GM21529 (cell line): ENCODE results near the gene PDAP1.
"Not testable (repeated sequence)": the region's sequence is repeated elsewhere in the genome, so short reads cannot be mapped to it uniquely, and the experiment has no call there.

Source experiments
- ATAC-seq: cut with Tn5 transposase; IDR thresholded peaks from one replicate; pipeline ENCODE4 v1.9.1; 2021; ENCODE audit not compliant: unreplicated experiment

PDAP1 gene

DNA sequence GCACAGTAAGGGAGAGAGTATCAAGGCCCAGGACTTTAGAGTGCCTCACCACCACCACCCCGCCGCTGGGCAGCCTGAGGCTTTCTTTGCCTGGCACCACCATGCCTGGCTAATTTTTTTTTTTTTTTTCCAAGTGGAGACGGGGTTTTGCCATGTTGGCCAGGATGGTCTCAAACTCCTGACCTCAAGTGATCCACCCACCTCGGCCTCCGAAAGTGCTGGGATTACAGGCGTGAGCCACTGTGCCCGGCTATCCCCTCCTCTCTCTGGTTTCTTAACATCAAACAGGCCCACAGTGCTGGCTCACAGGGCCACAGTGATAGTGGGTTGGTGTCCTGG is 28.7 kb downstream of the PDAP1 start:
- ATAC-seq: not testable (repeated sequence)

DNA sequence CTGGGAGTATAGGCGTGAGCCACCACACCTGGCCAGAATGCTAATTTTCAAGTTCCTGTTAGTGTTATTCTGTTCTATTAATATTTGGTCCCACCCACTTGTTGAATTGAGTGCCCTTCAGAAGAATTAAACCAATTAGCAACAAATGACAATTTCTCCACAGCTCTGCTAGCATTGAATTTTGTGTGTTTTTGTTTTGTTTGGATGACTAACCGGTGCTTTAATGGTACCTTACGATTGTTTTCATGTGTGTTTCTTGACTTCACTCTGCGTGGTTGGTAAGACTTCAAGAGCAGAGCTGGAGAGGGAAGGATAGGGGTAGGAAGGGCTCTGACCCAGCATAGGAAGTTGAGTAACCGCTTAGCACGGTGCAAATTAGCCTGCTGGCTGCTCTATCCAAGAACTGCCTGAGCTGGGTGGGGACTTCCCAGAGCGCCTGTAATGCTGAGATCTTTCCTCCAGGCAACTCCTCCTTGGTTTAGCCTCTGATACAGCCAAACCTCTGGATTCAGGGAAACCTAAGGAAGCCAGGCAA is 29.3 kb downstream of the PDAP1 start:
- peak; percentile 21 for ATAC-seq

DNA sequence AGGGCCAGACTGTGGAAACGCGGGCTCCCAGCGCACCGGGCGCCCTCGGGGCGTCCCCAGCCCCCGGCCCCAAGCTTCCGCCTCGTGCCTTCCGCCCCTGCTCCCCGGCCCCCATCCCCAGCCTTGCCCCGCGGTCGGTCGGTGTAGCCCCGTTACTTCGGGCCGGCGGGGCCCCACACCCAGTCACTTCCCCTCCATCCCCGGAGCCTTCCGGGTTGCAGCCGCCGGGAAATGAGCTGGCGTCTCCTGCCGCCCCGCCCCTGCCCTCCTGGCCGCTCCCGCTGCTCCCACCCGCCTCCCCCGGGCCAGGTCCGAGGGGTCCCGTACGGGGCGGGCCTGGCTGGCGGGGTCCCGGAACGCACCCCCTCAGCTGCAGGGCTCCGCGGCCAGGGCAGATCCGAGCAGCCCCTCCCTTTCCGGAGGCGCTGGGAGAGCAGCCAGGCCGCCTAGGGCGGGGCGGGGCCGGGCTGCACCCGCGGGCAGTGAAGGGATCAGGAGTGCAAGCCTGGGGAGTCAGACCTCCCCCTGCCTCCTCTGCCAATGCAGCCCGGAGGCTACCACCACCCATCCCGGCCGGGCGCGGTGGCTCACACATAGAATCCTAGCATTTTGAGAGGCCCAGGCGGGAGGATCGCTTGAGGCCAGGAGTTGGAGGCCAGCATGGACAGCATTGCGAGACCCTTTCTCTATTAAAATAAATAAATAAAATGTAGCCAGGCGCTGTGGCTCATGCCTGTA is 33.2 kb downstream of the PDAP1 start:
- peak; percentile 46 for ATAC-seq

DNA sequence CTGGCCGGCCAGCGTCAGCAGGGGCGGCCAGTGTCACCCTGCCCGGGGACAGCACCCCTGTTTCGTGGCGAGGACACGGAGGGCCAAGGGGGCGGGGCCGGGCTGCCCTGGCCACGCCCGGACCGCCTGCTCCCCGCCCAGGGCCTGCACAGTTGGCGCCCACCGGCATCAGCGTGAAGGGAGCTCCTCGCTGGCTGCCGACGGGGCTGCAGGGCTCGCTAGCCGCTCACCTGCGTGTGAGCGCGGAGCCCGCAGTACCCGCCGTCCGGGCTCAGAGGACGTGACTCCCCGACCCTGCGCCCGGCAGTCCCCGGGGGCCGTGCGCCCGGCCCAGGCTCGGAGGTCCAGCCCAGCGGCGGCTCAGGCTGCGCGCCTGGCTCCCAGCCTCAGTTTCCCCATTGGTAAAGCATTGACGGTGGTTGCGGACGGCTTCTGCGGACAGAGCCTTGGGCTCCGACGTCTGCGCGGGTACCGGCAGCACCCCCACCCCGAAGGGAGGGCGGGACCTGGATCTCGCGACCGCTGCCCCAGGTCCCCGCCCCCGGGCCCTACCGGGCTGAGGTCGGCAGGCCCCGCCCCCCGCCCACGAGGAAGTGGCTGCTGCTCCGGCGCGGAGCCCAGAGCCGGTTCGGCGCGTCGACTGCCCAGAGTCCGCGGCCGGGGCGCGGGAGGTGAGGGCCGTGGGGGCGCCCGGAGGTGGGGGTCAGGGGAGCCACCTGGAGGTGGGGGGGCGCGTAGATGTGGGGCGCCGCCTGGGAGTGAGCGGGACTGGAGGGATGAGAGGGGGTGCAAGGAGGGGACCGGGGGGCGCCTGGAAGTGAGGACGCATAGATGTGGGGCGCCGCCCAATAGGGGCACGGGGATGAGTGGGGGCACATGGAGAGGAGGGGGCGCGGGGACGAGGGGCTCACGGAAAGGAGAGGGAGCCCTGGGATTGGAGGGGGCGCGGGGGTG is 34.0 kb downstream of the PDAP1 start, which contains the start of gene ARPC1B:
Gene ARPC1B (plus strand): TSS at position 620 of the 954 bp plus-strand sequence. CDS start 10,985 bp downstream, outside the sequence.
- peak; percentile 59 for ATAC-seq

DNA sequence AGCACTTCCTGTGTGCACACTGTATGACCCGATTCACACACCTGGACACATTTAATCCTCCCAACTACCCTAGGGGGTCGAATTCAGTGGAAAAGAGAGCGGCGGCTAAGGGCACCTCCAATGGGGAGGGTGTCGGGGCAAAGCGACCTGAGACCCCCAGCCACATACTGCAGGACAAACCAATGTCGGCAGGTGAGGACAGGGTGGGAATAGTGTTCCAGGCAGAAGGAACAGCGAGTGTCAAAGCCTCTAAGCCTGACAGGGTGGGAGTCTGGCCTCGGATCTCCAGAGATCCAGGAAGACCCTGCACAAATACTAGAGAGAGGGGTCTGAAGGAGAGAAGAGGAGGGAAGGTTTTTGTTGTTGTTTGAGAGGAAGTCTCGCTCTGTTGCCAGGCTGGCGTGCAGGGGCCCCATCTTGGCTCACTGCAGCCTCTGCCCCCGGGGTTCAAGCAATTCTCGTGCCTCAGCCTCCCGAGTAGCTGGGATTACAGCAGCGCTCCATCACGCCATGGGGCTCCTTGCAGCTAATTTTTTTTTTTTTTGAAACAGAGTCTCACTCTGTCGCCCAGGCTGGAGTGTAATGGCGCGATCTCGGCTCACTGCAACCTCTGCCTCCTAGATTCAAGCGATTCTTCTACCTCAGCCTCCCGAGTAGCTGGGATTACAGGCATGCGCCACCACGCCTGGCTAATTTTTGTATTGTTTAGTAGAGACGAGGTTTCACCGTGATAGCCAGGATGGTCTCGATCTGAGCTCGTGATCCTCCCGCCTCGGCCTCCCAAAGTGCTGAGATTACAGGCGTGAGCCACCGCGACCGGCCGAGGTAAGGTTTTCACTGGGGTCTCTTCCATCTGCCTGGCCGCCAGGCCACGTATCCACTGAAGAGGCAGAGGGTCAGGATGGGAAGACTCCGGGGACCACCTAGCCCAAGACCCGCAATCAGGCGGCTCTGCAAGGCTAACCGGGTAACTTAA is 35.0 kb downstream of the PDAP1 start:
- no peak for ATAC-seq

DNA sequence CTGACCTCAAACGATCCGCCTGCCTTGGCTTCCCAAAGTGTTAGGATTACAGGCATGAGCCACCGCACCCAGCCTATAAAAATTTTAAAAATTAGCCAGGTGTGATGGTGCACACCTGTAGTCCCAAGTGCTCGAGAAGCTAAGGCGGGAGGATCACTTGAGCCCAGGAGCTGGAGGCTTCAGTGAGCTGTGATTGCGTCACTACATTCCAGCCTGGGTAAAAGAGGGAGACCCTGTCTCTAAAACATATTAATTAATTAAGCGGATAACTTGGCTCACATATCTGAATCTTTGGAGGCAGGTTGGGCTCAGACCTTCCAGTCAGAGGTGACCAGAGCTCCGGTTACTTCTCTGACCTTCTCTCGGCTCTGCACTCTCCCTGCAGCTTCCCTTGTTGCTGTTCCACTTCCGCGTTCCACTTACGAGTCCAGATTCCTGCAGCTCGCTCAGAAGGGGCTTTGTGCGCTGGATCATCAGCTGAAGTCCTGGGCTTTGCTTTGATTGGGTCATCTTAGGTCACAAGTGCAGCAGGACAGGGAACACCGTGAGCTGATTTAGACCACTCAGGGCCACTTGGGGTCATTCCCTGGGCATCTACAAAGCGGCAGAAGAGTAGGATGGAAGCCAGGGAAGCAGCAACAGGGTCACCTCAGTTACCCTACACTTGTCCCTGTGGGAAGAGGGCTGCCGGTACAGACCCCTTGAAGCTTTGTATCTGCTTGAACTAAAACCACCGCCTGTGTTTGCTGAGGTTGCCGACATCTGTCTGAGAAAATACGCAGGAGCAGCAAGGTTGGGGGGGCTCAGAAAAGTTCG is 35.9 kb downstream of the PDAP1 start:
- ATAC-seq: no peak

DNA sequence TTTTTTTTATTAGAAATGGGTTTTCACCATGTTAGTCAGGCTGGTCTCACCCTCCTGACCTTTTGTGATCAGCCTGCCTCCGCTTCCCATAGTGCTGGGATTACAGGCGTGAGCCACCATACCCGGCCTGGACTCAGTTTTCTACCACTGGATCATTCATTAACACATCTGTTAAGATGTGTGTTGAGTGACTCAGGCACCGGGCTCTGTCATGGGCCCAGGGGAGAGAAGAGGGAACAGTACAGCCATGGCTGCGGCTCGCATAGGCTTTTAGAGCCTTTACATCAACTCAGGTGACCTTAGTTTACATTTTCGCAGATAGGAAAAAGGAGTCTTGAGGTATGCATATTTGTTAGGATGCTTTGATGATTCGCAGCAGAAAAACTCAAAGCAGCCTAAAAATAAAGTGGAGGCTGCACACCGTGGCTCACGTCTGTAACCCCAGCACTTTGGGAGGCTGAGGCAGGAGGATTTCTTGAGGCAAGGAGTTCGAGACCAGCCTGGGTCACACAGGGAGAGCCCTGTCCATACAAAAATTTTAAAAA is 36.9 kb downstream of the PDAP1 start:
- no peak for ATAC-seq

DNA sequence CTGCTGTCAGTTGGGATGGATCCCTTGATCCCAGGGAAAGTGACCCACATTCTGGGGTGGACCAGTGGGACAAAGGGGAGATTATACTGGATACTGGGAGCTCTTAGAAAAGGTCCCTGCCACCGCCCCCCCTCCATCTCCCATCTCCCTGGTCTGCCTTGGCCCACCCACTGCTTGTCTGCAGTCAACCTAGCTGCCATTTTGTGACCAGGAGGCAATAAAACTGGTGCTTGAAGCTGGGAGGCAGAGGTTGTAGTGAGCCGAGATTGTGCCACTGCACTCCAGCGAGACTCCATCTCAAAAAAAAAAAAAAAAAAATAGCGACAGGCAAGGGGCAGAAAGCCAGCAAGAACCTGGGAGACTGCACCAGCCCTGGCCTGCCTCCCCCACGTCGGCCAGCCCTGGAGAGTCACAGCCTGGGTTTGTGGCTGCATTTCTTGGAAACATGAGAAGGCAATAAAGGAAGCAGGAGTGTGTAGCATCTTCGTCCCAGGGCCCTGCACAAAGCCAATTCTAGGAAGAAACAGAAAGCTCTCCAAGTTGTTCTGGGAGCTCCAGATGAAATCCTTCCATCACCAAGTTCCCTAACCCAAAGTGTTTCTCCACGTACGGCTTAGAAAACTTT is 38.5 kb downstream of the PDAP1 start:
- ATAC-seq: no peak

DNA sequence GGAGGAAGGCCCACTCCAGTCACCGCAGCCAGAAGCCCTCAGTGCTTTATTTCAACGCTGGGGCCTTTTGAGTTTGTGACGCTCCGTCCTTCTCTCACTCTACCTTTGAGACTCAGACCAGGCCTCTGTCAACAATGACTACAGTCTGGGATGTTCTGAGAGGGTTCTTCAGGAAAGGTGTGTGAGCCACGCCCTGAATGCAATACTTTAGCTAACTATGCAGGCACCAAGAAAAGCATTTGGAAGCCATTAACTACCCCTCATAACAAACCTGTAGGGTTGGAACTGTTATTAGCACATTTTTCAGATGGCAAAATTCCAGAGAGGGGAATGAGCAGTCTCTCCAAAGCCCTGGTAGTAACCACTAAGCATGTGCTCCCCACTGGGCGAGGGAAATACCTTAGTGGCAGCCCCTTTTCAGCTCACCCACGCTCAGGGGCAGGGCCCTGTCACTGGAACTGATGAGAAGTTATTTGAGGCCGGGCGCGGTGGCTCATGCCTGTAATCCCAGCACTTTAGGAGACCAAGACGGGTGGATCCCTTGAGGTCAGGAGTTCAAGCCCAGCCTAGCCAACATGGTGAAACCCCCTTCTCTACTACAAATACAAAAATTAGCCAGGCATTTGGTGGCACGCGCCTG is 39.5 kb downstream of the PDAP1 start:
- no peak for ATAC-seq

DNA sequence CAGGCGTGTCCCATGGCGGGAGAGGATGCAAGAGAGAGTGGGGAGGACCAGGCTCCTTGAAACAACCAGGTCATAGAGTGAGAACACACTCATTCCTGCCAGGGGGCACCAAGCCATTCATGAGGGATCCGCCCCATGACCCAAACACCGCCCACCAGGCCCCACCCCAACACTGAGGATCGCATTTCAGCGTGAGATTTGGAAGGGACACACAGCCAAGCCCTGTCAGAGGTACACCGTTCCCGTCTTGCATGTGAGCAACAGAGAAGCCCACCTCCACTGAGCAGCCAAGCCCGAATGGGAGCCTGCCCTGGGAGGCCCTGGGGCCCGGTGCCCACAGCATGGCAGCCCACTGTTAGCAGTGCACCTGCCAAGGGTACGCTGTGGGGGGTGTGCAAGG is 41.8 kb downstream of the PDAP1 start:
- no peak for ATAC-seq

DNA sequence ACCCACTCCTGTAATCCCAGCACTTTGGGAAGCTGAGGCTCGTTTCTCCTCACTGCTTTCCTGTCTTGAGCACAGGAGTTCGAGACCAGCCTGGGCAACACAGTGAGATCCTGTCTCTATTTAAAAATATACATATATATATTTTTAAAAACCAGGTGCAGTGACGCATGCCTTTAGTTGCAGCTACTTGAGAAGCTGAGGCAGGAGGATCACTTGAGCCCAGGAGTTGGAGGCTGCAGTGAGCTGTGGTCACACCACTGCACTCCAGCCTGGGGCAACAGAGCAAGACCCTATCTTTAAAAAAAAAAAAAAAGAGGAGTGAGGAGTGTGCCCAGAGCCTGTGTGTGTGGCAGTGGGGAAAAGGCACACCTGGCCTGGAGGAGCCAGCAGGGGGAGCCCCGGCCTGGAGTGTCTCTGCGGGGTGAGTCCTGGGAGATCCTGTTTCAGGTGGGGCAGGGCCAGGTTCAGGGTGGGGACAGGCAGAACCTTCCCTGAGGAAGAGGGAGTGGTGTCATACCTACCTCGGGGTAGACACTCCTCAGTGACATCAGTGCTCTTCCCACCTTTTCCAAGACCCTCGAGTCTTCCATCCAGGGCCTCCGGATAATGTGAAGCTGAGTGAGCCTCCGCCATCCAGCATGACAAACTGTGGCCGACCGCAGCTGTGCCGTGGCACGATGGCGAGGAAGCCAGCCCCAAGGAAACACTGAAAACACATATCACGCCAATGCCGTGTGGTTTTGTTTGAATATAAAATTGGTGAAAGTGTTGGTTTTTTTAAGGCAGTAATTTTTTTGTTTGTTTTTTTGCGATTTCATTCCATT is 42.9 kb downstream of the PDAP1 start:
- ATAC-seq: no peak

DNA sequence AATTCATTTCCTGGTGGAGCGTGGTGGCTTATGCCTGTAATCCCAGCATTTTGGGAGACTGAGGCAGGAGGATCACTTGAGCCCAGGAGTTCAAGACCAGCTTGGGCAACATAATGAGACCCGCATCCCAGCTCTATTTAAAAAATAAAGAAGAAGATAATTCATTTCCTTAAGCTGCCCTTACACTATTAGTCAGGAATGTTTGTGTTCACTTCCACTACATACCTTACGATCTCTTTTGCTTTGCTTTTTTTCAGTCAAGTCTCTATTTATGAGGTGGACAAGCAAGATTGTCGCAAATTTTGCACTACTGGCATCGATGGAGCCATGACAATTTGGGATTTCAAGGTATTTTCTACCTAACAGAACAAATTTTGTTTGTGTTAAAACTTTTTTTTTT is 45.1 kb downstream of the PDAP1 start:
- no peak for ATAC-seq

DNA sequence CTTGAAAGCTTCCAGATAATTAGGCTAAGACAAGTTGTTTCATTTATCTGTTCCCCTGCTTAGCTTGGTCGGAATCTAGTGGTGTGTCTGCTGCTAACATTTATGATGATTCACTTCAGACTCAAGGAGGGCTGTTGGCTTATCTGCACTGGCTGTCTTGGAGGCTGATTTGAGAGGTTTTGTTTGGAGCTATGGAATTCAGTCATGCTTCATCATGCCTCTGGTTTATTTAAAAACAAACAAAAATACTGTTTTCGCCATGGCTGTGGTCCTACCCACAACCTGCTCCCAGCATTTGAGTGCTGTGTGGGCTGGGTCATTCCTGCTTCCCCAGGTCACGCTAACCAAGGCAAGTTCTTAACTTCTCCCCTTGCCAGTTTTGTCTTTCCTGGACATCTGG is 45.6 kb downstream of the PDAP1 start:
- ATAC-seq: no peak

DNA sequence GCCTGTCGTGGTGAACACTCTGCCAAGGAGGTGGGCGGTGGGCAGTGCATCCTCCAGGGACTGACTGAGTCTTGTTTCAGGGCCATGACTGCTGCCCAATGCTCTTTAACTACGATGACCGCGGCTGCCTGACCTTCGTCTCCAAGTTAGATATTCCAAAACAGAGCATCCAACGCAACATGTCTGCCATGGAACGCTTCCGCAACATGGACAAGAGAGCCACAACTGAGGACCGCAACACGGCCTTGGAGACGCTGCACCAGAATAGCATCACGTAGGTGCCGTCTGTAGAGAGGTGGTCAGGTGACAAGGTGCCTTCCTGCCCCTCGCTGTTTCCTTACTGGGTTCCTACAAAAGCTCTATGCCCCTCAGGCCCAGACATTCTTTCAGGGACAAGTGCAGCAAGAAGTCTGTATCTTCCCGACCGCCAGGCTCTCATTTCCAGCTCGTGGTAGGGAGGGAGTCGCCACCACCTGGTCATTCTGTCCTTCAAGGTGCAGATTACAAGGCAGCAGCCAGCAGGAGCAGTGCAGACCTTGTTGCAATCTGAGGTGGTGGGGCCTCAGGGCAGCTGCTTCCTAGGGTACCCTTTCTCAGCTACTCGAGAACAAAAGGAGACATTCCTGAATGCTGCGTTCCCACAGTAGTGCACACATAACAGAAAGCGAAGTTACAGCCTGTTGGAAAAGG is 48.8 kb downstream of the PDAP1 start:
- no peak for ATAC-seq

DNA sequence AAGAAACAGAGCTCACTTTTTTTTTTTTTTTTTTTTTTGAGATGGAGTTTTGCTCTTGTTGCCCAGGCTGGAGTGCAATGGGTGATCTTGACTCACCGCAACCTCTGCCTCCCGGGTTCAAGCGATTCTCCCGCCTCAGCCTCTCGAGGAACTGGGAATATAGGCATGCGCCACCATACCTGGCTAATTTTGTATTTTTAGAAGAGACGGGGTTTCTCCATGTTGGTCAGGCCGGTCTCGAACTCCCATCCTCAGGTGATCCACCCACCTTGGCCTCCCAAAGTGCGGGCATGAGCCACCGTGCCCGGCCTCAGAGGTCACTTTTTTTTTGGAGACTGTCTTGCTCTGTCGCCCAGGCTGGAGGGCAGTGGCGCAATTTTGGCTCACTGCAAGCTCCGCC is 49.9 kb downstream of the PDAP1 start:
- not testable (repeated sequence) for ATAC-seq

DNA sequence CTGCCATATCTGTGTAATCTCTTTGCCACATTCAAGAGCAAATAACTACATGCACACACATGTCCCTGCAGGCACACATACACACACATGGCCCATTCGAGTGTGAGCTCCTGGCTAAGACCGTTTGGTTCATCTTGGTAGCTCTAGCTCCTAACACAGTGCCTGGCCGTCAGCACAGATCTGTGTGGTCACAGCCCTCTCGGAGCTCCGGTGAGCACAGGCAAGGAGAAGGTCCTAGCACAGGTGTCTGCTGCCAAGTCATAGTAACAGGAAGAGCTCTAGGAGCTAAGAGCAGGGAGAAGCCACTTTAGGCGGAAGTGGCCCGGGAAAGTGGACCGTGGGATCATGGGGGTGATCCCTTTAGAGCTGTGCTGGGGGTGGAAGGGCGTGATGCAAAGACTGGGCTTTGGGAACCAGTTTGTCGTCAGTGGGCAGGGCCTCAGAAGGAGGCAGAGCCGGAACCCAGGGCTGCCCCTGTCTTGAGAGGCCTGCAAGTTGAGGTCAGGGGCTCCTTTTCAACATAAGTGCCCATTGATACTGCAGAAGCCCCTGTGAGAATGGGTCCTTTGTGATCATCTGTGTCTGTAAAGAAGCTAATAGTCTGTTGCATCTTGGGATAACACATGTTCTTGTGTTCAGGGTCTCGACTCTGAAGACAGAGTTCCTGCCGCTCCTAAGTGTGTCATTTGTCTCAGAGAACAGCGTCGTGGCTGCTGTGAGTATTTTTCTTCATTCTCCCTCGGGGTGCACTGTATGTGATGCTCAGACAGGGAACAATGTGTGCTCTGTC is 50.5 kb downstream of the PDAP1 start:
- no peak for ATAC-seq
